HEK293T (cell line): ENCODE measurements around the gene CAMK1D.

Experiments
- BHLHE40 ChIP-seq: fragments of 450-650 bp; IDR thresholded peaks from 2 replicates; pipeline ENCODE4 v1.6.1; 2016; ENCODE audit warnings: mild to moderate bottlenecking, moderate library complexity, borderline replicate concordance
- ELF4 ChIP-seq: fragments of 450-650 bp; IDR thresholded peaks from 2 replicates; pipeline ENCODE4 v1.6.1; 2017; ENCODE audit warnings: antibody characterized with exemption
- FOXK2 ChIP-seq: fragments of 450-650 bp; IDR thresholded peaks from 2 replicates; pipeline ENCODE4 v1.6.1; 2016; ENCODE audit warnings: mild to moderate bottlenecking
- SP1 ChIP-seq: fragments of 450-650 bp; IDR thresholded peaks from 2 replicates; pipeline ENCODE4 v1.6.1; 2017
- TARDBP ChIP-seq: fragments of 450-650 bp; IDR thresholded peaks from 2 replicates; pipeline ENCODE4 v1.6.1; 2016
- TF ChIP-seq, protein P1 (sequence below): fragments of 450-650 bp; IDR thresholded peaks from 2 replicates; pipeline ENCODE4 v1.6.1; 2016

DNA sequence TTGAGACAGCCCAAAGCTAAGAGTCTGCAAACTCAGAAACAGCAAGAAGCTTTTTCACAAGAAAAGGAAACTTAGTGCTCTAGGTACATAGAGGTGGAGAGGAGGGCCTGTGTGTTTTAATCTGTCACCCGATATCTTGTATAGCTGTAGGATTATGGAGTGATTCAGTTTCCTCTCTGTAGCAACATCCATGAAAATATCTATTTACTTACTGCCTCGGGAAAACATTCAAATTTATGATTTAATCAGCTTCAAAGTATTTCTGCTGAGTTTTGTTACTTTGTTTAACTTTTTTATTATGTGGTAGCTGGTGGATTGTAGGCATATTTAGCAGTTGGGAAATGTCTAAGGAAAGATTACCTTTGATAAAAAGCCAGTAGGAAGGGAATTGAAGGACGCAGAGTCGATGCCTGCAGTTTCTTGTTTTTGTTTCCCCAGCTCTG, 360.2 kb downstream of the CAMK1D start:
- TF ChIP-seq FOXK2 (no peak), ELF4 (no peak), BHLHE40 (no peak), SP1 (no peak), TARDBP (no peak)
- TF ChIP-seq, protein P1, sequence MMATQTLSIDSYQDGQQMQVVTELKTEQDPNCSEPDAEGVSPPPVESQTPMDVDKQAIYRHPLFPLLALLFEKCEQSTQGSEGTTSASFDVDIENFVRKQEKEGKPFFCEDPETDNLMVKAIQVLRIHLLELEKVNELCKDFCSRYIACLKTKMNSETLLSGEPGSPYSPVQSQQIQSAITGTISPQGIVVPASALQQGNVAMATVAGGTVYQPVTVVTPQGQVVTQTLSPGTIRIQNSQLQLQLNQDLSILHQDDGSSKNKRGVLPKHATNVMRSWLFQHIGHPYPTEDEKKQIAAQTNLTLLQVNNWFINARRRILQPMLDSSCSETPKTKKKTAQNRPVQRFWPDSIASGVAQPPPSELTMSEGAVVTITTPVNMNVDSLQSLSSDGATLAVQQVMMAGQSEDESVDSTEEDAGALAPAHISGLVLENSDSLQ: no peak
